ES-I3 (cell line): Measurements from ENCODE around the gene ACE.

Source experiments
- H3K36me3 ChIP-seq: 2 replicates; pipeline ENCODE4 v1.6.1; 2013; ENCODE audit warnings: mild to moderate bottlenecking, low read length, control low read depth, moderate library complexity; ENCODE audit not compliant: insufficient read depth
- H3K4me1 ChIP-seq: 2 replicates; pipeline ENCODE4 v1.6.1; 2013; ENCODE audit warnings: mild to moderate bottlenecking, control low read depth, low read length; ENCODE audit not compliant: insufficient read depth
- H3K9ac ChIP-seq: 2 replicates; pipeline ENCODE4 v1.6.1; 2013; ENCODE audit warnings: low read depth, mild to moderate bottlenecking, low read length, moderate library complexity
- H3K9me3 ChIP-seq: 2 replicates; pipeline ENCODE4 v1.6.1; 2013; ENCODE audit warnings: mild to moderate bottlenecking, low read length, moderate library complexity; ENCODE audit not compliant: control insufficient read depth, insufficient read depth

ACE gene

DNA sequence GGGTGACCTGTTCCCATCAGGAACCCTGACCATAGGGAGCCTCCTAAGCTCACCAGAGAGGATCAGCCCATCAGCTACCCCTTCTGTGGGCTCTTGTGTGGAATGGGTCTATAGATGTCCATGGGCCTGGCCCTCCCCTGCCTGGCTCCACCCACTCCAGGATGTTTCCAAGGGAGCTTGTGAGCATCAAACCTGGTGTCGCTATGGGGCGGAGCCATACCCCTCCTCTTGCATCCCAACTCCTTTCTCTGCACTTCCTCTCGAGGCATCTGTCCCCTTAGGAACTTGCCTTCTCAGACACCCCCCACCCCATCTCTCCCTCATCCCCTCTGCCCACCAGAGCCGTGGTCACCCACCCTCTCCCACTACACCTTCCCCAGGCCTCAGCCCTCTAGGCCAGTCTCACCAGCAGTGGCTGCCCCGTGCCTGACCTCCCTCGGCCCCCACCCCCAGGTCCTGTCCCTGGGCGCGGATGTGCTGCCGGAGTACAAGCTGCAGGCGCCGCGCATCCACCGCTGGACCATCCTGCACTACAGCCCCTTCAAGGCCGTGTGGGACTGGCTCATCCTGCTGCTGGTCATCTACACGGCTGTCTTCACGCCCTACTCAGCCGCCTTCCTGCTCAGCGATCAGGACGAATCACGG, 56.7 kb downstream of the ACE start:
- Histone ChIP-seq H3K36me3 (no peaks in the 10 kb centered on the region), H3K4me1 (peaks cover 3% of the 10 kb centered on the region; the same call in 1 of the 2 replicates), H3K9ac (no peak overlapping the region), H3K9me3 (no peaks in the 10 kb centered on the region)

DNA sequence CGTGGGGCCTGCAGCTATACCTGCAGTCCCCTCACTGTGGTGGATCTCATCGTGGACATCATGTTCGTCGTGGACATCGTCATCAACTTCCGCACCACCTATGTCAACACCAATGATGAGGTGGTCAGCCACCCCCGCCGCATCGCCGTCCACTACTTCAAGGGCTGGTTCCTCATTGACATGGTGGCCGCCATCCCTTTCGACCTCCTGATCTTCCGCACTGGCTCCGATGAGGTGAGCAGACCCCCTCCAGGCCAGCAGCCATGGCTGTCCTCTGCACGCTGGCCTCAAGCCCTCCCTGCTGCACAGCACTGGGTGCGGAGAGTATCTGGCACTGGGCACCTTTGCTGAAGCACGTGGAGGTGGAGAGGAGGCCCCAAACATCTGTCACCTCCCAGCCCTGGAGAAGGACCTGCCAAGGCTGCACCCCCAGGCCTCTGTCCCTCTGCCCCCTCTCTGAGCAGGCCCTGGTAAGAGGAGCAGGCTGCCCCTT, 57.3 kb downstream of the ACE start:
- H3K9ac ChIP-seq = no peak overlapping the region
- peaks cover 5% of the 10 kb centered on the region; the same call in 1 of the 2 replicates for H3K4me1 ChIP-seq
- H3K36me3 ChIP-seq = no peaks in the 10 kb centered on the region
- H3K9me3 ChIP-seq = no peaks in the 10 kb centered on the region

DNA sequence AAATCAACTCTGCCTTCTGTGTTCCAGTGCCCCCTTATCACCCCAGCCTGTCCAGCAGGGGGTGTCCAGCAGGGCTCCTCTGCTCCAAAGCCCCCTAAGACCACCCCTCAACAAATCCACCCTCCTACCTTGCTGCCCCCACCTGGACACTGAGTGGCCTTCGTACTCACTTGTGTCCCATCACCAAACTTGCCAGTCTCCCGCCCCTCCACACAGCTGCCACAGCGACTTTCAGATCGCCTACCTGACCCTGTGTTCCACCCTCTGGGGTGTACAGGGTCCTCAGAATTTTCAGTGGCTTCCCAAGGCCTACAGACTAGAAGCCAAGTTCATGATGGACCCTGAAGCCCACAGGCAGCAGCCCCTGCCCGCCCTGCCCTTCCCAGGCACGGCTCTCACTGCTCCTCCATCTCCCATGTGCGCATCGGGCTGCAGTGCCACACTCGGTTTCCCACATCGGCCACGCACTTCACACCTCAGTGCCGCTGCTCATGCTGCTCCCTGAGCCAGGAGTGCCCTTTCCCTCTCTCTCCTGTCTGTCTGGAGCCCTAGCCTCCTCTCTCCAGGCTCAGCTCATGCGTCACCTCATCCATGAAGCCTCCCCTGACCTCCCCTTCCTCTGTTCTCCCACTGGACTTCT, 58.1 kb downstream of the ACE start:
- Histone ChIP-seq H3K9ac (no peak overlapping the region), H3K9me3 (no peaks in the 10 kb centered on the region), H3K36me3 (no peaks in the 10 kb centered on the region), H3K4me1 (peaks cover 5% of the 10 kb centered on the region; the same call in 1 of the 2 replicates)

DNA sequence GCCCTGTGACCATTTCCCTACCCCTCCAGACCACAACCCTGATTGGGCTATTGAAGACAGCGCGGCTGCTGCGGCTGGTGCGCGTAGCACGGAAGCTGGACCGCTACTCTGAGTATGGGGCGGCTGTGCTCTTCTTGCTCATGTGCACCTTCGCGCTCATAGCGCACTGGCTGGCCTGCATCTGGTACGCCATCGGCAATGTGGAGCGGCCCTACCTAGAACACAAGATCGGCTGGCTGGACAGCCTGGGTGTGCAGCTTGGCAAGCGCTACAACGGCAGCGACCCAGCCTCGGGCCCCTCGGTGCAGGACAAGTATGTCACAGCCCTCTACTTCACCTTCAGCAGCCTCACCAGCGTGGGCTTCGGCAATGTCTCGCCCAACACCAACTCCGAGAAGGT, 58.8 kb downstream of the ACE start:
- no peak overlapping the region for H3K9ac ChIP-seq
- no peaks in the 10 kb centered on the region for H3K9me3 ChIP-seq
- no peaks in the 10 kb centered on the region for H3K36me3 ChIP-seq
- peaks cover 7% of the 10 kb centered on the region; the same call in 1 of the 2 replicates for H3K4me1 ChIP-seq

DNA sequence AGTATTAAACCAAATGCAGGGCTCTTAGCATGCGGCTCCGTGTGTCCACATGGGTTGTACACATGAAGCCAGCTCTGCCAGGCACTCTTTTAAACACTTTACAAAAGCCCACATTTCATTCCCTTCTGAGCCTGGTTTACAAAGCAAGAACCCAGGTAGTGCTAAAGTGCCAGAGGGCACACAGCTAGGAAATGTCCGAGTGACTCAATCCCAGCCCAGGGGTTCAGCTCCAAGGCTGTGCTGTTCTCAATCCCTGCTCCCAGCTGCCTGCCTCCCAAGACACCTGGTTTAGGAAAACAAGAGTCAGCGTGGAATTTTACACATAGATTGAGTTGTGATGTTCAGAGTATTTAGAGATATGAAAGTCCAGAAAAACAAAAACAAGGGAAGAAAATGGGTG, 60.1 kb downstream of the ACE start:
- peaks cover 11% of the 10 kb centered on the region; the same call in 1 of the 2 replicates for H3K4me1 ChIP-seq
- H3K9ac ChIP-seq = no peak overlapping the region
- H3K36me3 ChIP-seq = no peaks in the 10 kb centered on the region
- no peaks in the 10 kb centered on the region for H3K9me3 ChIP-seq

DNA sequence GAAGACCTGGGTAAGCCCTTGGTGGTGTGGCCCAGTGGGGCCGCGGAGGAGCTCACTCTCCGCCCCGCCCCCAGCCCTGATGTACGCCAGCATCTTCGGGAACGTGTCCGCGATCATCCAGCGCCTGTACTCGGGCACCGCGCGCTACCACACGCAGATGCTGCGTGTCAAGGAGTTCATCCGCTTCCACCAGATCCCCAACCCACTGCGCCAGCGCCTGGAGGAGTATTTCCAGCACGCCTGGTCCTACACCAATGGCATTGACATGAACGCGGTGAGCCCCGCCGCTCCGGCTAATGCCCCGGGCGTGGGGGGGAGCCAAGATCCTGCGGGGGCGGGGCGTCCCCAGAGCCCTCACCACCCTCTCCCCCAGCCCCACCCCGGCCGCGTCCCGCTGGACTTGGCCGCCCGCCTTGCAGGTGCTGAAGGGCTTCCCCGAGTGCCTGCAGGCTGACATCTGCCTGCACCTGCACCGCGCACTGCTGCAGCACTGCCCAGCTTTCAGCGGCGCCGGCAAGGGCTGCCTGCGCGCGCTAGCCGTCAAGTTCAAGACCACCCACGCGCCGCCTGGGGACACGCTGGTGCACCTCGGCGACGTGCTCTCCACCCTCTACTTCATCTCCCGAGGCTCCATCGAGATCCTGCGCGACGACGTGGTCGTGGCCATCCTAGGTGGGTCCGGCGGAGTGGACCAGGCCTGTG, 61.3 kb downstream of the ACE start:
- H3K9ac ChIP-seq = peak overlapping the region; percentile 46; the same call in 1 of the 2 replicates
- H3K9me3 ChIP-seq = no peaks in the 10 kb centered on the region
- H3K4me1 ChIP-seq = peaks cover 14% of the 10 kb centered on the region; the same call in 1 of the 2 replicates
- no peaks in the 10 kb centered on the region for H3K36me3 ChIP-seq

DNA sequence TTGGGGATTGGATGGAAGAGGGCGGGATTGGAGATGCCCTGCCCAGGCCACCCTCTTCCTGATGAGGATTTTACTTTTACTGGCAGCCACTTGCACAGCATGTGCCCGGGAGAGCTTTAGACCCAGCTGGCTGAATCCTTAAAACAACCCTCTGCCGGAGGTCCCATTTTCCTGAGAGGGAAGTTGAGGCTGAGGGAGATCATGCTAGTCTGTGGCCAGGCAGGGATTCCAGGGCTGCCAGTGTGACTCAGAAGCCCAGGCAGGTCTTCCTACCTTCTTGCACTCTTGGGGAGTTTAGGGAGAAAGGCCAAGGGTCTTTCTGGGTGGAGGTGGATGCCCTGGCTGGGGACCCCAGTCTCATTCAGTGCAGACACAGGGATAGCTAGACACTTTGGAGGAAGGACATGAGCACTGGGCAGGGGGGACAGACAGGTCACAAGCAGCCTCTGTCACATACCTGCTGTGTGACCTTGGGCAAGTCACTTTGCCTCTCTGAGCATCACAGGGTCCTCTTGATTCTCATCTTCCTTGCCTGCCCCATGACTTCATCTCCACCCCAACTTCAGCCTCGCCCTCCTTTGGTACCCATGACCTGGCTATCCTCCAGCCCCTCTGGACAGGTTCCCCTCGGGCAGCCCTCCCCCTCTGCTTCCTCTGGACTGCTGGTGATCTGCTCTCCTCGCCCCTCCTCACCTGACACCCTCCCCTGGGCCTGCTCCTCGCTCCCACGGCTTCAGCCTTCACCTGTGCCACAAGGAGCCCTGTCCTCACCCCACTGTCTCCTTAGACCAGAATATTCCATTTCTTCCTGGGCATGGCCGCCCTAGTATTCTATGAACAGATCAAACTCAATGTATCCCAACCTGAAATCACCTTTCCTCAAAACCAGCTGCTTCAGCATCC, 62.1 kb downstream of the ACE start:
- Histone ChIP-seq H3K9ac (peak overlapping the region; percentile 46; the same call in 1 of the 2 replicates), H3K4me1 (peaks cover 22% of the 10 kb centered on the region), H3K9me3 (no peaks in the 10 kb centered on the region), H3K36me3 (no peaks in the 10 kb centered on the region)

DNA sequence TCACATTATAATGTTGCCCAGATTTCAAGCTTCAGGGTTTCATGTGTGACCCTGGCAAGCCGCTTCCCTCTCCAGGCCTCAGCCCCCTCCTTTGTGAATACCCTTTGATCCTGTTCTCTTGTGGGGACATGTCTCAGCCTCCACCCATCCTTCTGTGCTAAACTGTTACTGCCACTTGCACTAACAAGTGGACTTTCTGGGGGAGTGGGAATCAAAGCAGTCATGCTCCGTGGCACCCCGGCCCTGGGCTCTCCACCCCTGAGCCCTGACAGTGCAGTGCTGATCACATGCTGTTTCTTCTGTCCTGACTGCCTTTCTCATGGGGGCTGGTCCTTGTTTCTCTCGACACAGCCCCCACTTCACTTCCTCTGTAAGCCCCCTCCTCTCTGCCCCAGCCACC, 63.7 kb downstream of the ACE start:
- Histone ChIP-seq H3K36me3 (no peaks in the 10 kb centered on the region), H3K4me1 (peaks cover 31% of the 10 kb centered on the region), H3K9me3 (no peaks in the 10 kb centered on the region), H3K9ac (no peak overlapping the region)

DNA sequence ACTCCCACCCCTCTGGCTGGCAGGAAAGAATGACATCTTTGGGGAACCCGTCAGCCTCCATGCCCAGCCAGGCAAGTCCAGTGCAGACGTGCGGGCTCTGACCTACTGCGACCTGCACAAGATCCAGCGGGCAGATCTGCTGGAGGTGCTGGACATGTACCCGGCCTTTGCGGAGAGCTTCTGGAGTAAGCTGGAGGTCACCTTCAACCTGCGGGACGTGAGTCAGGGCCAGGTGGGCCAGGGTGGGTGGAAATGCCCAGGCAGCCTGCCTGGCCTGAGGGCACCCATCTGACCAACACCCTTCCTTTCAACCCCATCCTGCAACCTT, 65.3 kb downstream of the ACE start:
- Histone ChIP-seq H3K4me1 (peaks cover 31% of the 10 kb centered on the region), H3K9me3 (no peaks in the 10 kb centered on the region), H3K36me3 (no peaks in the 10 kb centered on the region), H3K9ac (no peak overlapping the region)

DNA sequence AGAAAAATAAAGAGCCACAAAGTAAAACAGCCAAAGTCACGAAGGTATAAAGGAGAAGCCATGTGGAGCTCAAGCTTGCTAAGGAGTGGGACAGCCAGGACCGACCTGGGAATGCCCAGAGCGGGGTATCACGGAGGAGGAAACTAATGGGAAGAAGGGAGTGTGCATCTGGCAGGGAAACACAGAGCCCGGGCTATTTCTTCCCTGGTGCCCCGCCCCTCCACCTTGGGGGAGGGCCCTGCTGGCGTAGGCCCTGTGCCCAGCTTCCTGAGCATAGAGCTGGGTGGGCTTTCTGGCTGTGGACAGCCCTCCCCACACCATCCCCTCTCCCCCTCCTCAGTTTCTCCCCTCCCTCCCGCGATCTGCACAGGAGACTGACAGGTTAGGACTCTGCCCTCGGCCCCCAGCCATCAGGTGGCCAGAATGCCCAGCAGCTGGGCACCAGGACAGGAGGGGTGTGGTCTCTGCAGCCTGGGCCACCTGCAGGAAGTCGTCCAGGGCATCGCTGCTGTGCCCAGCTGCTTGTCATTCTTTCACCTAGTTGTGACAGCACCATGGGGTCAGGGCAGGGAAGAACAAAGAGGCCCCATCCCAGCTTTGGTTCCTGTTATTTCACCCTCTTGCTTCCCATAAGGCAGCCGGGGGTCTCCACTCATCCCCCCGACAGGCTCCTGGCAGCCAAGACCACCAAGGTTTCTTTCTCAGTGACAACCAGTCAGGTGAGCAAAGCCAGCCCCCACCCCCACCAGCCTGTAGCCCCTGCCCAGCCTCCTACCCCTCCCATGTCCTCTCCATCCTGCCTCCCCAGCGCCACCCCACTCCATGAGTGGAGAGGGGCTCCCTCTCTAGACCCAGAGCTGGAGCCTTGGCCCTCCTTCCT, 66.3 kb downstream of the ACE start:
- Histone ChIP-seq H3K36me3 (no peaks in the 10 kb centered on the region), H3K9me3 (no peaks in the 10 kb centered on the region), H3K9ac (no peak overlapping the region), H3K4me1 (peaks cover 31% of the 10 kb centered on the region)

DNA sequence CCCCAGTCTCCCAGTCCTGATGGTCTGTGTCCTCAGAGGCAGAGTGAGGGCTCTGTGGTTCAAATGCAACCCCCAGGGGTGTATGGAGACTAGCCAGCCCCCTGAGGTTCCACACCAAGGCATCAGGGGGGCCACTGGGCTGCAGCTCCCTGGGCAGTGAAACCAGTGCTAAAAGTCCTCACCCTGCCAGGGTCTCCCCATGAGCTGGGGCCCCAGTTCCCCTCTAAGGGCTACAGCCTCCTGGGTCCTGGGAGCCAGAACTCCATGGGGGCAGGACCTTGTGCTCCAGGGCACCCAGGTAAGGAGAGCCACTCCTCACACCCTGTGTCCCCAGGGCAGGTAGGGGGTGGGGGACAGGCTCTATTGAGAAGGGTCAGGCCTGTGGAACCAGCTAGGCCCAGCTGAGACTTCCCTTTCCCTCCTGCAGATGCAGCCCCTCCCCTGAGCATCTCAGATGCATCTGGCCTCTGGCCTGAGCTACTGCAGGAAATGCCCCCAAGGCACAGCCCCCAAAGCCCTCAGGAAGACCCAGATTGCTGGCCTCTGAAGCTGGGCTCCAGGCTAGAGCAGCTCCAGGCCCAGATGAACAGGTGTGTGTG, 67.1 kb downstream of the ACE start:
- Histone ChIP-seq H3K9ac (no peak overlapping the region), H3K9me3 (no peaks in the 10 kb centered on the region), H3K4me1 (peaks cover 26% of the 10 kb centered on the region), H3K36me3 (no peaks in the 10 kb centered on the region)

DNA sequence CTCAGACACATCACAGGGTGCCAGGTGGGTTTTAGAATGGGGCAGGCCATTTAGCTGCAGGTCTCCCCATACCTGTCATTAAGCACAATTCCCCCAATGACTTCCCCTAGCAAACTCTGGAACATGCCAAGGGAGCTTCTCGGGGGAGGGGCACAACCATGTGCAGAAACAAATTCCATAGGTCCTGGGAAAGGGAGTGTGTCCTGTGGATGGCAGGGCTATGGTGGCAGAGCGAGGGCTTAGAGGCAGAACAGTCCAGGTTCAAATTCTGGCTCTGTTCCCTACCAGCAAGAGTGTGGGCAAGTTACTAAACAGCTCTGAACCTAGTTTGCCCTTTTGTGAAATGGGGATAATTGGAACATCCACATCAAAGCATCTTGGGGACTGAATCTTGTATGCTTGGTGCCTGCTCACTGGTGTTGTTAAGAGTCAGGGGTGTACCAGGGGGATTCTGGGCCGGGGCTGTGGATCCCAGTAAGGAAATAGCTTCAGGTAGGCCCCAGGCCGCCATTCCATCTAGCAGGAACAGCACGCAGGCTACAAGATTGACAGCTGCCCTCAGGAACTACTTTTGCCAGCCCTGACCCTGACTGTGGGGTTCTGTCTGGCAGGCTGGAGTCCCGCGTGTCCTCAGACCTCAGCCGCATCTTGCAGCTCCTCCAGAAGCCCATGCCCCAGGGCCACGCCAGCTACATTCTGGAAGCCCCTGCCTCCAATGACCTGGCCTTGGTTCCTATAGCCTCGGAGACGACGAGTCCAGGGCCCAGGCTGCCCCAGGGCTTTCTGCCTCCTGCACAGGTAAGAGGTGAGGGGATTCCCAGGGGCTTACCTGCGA, 67.8 kb downstream of the ACE start:
- peaks cover 26% of the 10 kb centered on the region for H3K4me1 ChIP-seq
- H3K9me3 ChIP-seq = no peaks in the 10 kb centered on the region
- no peaks in the 10 kb centered on the region for H3K36me3 ChIP-seq
- no peak overlapping the region for H3K9ac ChIP-seq
